H1 (cell line): Measurements from ENCODE around the gene MEX3C. TPM values are rescaled to one million over a fixed set of nuclear protein-coding genes. Genes with fewer than 3 reads are reported as not detected.

Source experiments
- ASH2L ChIP-seq: fragments of 200-600, 300-600 bp; sonication (generic); IDR thresholded peaks from one replicate; pipeline ENCODE4 v1.7.1; 2017; ENCODE audit warnings: low read length
- CHD1 ChIP-seq: IDR thresholded peaks from 2 replicates; pipeline ENCODE4 v1.6.1; 2012; ENCODE audit warnings: low read depth, low read length, improper control_type of control experiment
- EGR1 ChIP-seq: IDR thresholded peaks from 2 replicates; pipeline ENCODE4 v1.6.1; 2011; ENCODE audit warnings: low read depth, low read length, borderline replicate concordance
- SP4 ChIP-seq: IDR thresholded peaks from 2 replicates; pipeline ENCODE4 v1.6.1; 2012; ENCODE audit warnings: low read length, inconsistent platforms
- TEAD4 ChIP-seq: IDR thresholded peaks from 2 replicates; pipeline ENCODE4 v1.6.1; 2012; ENCODE audit warnings: low read depth, low read length, inconsistent platforms, mixed read lengths
- polyA plus RNA-seq, 7 experiments: library from polyadenylated mRNA; depleted of rRNA in 3 of 7; stranded (reverse) in 5 of 7; unstranded in 2 of 7; fragments of >200 nt in 5 of 7; fragments of 200-250 nt in 2 of 7; gene quantifications; 1 replicate in 5 of 7; 2 replicates in 1 of 7; 4 replicates in 1 of 7; pipeline versions ENCODE4 v1.2.1 to v1.2.3, GENCODE V29; 2011 to 2013; ENCODE audit warnings: missing spikeins in 2 of 7, mixed read lengths in 2 of 7
- total RNA-seq: library from RNA; stranded (reverse); fragmentation: NEBNext Ultra II Directional; extraction: Animal tissue kit (Norgen Biotek cat#: 25700); gene quantifications from 2 replicates; pipeline ENCODE4 v1.2.1, GENCODE V29; 2021

MEX3C gene
- total and polyA plus RNA-seq, 2 of the 8 experiments (the other 6 are each of a cell fraction or from before 2014, with no cell fraction given), result 48.2 to 103 TPM

DNA sequence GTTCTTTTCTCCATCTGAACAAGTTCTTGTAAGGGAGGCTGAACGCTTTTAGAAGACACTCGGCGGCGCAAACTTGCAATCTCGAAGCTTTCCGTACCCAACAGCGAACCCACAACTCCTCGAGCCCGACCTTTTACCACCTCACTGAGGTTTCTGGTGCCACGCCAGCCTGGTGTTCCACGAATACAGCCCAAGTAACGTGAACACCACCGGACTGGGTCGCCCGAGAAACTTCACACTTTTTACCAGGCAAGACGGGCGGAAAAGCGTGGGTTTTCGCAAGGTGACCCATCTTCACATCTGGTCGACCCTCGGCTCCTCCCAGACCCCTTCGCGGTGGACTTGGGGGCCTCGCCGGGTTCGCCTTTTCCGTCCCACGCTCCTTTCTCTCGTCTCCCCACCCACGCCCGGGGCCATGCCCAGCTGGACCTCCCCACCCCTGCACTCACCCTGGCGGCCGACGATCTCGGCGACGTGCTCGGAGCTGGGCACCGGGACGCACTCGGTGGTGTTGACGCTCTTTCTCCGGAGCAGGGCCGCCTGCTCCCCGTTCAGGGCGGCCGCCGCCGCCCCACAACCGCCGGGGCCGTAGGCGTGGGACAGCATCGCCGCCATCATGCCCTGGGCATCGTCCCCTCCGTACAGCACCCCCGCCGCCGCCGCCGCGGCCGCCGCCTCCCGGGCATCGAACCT, 1.2 kb downstream of the MEX3C start (continued):
- no peak for TF ChIP-seq SP4
- no peak for TF ChIP-seq CHD1
- TF ChIP-seq ASH2L, result peak; percentile 63
- TF ChIP-seq EGR1, result no peak
- TF ChIP-seq TEAD4, result no peak
